BLaER1 (cell line): ENCODE data around the gene REX1BD.

Source experiments
- H3K27ac ChIP-seq: shearing (Covaris generic); formaldehyde crosslinking; 2 replicates; pipeline ENCODE4 v1.8.1; 2022
- H3K27me3 ChIP-seq: shearing (Covaris generic); formaldehyde crosslinking; 2 replicates; pipeline ENCODE4 v1.8.1; 2022
- H3K36me3 ChIP-seq: shearing (Covaris generic); formaldehyde crosslinking; 2 replicates; pipeline ENCODE4 v1.8.1; 2022
- H3K4me1 ChIP-seq: shearing (Covaris generic); formaldehyde crosslinking; 2 replicates; pipeline ENCODE4 v1.8.1; 2022
- H3K4me2 ChIP-seq: shearing (Covaris generic); formaldehyde crosslinking; 2 replicates; pipeline ENCODE4 v1.8.1; 2022
- H3K4me3 ChIP-seq: shearing (Covaris generic); formaldehyde crosslinking; 2 replicates; pipeline ENCODE4 v1.8.1; 2022
- H3K9ac ChIP-seq: shearing (Covaris generic); formaldehyde crosslinking; 2 replicates; pipeline ENCODE4 v1.8.1; 2022
- H3K9me3 ChIP-seq: shearing (Covaris generic); formaldehyde crosslinking; 2 replicates; pipeline ENCODE4 v1.8.1; 2022
- H4K20me1 ChIP-seq: shearing (Covaris generic); formaldehyde crosslinking; 2 replicates; pipeline ENCODE4 v1.8.1; 2022
- Cebpa-rat ChIP-seq: shearing (Covaris generic); IDR thresholded peaks from 2 replicates; pipeline ENCODE4 v1.8.1; 2022

Gene REX1BD

DNA sequence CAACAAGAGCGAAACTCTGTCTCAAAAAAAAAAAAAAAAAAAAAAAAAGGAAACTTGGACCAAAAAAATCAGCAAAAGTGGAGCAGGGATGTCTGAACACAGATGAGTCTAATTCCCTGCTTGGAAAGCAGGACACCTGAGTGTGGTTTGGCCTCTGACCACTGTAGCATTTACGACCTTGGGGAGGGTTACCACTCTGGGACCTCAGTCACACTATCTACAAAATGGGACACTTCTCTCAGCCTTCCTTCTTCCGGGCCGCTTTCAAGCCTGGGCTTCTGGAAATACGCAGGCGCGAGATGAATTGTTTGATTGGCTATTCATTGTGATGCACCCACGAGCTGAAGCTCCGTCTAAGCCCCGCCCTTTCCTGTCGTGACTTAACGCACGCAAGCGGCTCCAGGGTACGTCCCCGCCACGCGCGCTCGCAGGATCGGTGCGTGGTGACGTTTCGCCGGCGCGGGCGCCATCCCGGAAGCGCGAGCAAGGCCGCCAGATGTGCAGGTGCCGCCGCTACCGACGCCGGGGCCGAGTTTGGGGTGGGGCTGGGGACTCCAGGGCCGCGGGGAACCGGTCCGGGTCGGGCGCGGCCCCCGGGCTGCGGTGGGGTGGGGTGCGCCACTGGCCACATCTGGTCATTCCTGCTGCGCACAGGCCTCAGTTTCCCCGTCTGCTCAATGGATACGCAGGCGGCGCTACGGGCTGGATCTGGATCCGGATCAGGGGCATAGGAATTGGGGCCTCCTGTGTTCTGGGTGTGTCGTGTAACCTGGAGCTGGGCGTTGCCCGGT, 31.0 kb upstream of the REX1BD start, which contains the start of gene KXD1:
KXD1 (plus strand) TSS at position 460 of the 791 bp plus-strand sequence. CDS start 4,187 bp downstream, outside the sequence.
- H3K9me3 ChIP-seq, result no peaks in the 10 kb centered on the region
- H3K9ac ChIP-seq, result peak within 1 kb of the TSS; percentile 91
- H3K4me1 ChIP-seq, result peaks cover 24% of the 10 kb centered on the region
- H3K27me3 ChIP-seq, result no peaks in the 10 kb centered on the region
- H4K20me1 ChIP-seq, result peaks cover 23% of the 10 kb centered on the region
- H3K36me3 ChIP-seq, result peaks cover 24% of the 10 kb centered on the region
- peak within 1 kb of the TSS; percentile 90 for H3K4me2 ChIP-seq
- H3K4me3 ChIP-seq, result peak within 1 kb of the TSS; percentile 96
- peak within 1 kb of the TSS; percentile 93 for H3K27ac ChIP-seq
- TF ChIP-seq Cebpa-rat, result no peak

DNA sequence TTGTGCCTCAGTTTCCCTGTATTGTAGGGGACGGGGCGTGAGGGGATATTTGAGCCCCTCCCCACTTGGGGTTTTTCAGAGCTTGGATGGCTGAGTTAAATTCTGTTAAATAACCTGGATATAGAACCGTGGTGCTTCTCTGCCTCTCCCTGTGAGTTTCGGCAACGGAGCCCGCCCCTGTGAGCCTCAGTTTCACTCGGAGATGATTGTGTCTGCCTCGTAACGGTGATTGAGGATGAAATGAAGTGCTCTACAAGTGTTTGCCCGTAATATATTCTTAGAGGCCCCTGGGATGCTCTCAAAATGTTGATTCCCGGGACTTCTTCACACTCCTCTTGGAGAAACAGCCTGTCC, 30.4 kb upstream of the REX1BD start:
- Histone ChIP-seq H3K27ac (peak overlapping the region; percentile 93), H3K4me1 (peaks cover 24% of the 10 kb centered on the region), H3K4me2 (peak overlapping the region; percentile 90), H3K9me3 (no peaks in the 10 kb centered on the region), H3K4me3 (peak overlapping the region; percentile 96), H3K9ac (peak overlapping the region; percentile 91), H4K20me1 (peaks cover 23% of the 10 kb centered on the region), H3K36me3 (peaks cover 30% of the 10 kb centered on the region), H3K27me3 (no peaks in the 10 kb centered on the region)
- no peak for TF ChIP-seq Cebpa-rat

- peaks cover 34% of the 10 kb centered on the region for H3K36me3 ChIP-seq
- no peaks in the 10 kb centered on the region for H3K9me3 ChIP-seq
- TF ChIP-seq Cebpa-rat, result no peak
- H3K27me3 ChIP-seq, result no peaks in the 10 kb centered on the region
- peak overlapping the region; percentile 93 for H3K27ac ChIP-seq
- peak overlapping the region; percentile 96 for H3K4me3 ChIP-seq
- peaks cover 24% of the 10 kb centered on the region for H3K4me1 ChIP-seq
- H4K20me1 ChIP-seq, result peaks cover 23% of the 10 kb centered on the region
- H3K4me2 ChIP-seq, result peak overlapping the region; percentile 90
- H3K9ac ChIP-seq, result peak overlapping the region; percentile 91
Observed at GRCh38 chr19:18558604-18559003, 30.0 kb upstream of the REX1BD start.

- no peak for TF ChIP-seq Cebpa-rat
- peak overlapping the region; percentile 90 for H3K4me2 ChIP-seq
Observed at GRCh38 chr19:18559685-18560084, 28.9 kb upstream of the REX1BD start.

DNA sequence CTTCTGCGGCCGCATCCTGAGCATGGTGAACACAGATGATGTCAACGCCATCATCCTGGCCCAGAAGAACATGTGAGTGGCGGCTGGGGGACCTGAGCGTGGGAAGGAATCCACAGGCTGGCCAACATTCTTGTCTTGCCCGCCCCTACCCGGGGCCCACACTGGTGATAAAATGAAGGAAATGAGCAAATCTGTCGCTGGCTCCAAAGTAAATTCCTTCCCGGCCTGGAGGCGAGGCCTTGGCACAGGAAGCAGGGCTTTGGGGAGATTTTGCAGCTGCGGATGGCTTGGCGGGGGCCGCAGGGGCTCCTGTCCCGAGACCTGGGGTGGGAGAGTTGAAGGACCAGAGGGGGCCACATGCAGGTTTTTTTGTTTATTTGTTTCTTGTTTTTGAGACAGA, 26.5 kb upstream of the REX1BD start:
- TF ChIP-seq Cebpa-rat, result no peak
- Histone ChIP-seq H4K20me1 (peaks cover 23% of the 10 kb centered on the region), H3K9me3 (no peaks in the 10 kb centered on the region), H3K9ac (no peak overlapping the region), H3K36me3 (peaks cover 69% of the 10 kb centered on the region), H3K4me3 (no peak overlapping the region), H3K27ac (no peak overlapping the region), H3K4me1 (peaks cover 16% of the 10 kb centered on the region), H3K27me3 (no peaks in the 10 kb centered on the region), H3K4me2 (no peak overlapping the region)

More at GRCh38 chr19:18559685-18560084, 28.9 kb upstream of the REX1BD start:
- Histone ChIP-seq H3K9ac (peak overlapping the region; percentile 38; the same call in 1 of the 2 replicates), H3K4me3 (no peak overlapping the region), H3K9me3 (no peaks in the 10 kb centered on the region), H4K20me1 (peaks cover 23% of the 10 kb centered on the region), H3K27ac (no peak overlapping the region), H3K4me1 (peaks cover 24% of the 10 kb centered on the region), H3K27me3 (no peaks in the 10 kb centered on the region), H3K36me3 (peaks cover 45% of the 10 kb centered on the region)

DNA sequence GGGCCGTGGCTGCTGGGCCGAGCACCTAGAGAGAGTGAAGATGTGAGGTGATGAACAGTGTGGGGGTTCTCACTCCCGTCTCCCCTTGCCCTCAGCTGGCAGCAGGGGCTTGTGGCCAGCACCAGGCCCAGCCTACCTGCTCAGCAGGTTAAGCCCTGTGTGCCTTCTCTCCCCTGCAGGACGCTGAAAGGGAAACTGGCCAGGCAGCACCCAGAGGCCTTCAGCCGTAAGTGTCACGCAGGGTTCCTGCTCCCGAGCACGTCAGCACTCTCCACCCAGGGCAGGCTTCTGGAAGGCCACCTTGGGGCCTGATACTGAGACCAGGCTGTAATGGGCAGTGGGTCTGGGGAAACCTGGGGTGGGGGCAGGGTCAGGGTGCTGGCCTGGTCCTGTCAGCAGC, 21.6 kb upstream of the REX1BD start:
- Histone ChIP-seq H3K4me2 (no peak overlapping the region), H3K9ac (no peak overlapping the region), H3K36me3 (peaks cover 82% of the 10 kb centered on the region), H3K27ac (no peak overlapping the region), H3K9me3 (no peaks in the 10 kb centered on the region), H3K27me3 (no peaks in the 10 kb centered on the region), H3K4me3 (no peak overlapping the region), H4K20me1 (peaks cover 5% of the 10 kb centered on the region), H3K4me1 (peaks cover 8% of the 10 kb centered on the region; the same call in 1 of the 2 replicates)
- no peak for TF ChIP-seq Cebpa-rat

DNA sequence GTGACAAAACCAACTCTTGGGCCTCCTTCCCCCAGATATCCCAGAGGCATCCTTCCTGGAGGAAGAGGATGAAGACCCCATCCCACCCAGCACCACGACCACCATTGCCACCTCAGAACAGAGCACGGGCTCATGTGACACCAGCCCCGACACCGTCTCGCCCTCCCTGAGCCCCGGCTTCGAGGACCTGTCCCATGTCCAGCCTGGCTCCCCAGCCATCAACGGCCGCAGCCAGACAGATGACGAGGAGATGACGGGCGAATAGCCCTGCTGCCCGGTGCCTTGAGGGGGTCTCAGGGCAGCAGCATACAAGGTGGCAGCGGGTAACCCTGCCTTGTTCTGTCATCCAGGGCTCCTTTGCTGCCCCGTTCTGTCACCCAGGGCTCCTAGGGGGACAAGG, 20.2 kb upstream of the REX1BD start:
- H4K20me1 ChIP-seq, result peaks cover 16% of the 10 kb centered on the region
- TF ChIP-seq Cebpa-rat, result no peak
- no peaks in the 10 kb centered on the region for H3K9me3 ChIP-seq
- H3K4me3 ChIP-seq, result no peak overlapping the region
- H3K36me3 ChIP-seq, result peaks cover 75% of the 10 kb centered on the region
- no peak overlapping the region for H3K27ac ChIP-seq
- H3K27me3 ChIP-seq, result no peaks in the 10 kb centered on the region
- no peak overlapping the region for H3K4me2 ChIP-seq
- H3K4me1 ChIP-seq, result peaks cover 18% of the 10 kb centered on the region
- no peak overlapping the region for H3K9ac ChIP-seq

DNA sequence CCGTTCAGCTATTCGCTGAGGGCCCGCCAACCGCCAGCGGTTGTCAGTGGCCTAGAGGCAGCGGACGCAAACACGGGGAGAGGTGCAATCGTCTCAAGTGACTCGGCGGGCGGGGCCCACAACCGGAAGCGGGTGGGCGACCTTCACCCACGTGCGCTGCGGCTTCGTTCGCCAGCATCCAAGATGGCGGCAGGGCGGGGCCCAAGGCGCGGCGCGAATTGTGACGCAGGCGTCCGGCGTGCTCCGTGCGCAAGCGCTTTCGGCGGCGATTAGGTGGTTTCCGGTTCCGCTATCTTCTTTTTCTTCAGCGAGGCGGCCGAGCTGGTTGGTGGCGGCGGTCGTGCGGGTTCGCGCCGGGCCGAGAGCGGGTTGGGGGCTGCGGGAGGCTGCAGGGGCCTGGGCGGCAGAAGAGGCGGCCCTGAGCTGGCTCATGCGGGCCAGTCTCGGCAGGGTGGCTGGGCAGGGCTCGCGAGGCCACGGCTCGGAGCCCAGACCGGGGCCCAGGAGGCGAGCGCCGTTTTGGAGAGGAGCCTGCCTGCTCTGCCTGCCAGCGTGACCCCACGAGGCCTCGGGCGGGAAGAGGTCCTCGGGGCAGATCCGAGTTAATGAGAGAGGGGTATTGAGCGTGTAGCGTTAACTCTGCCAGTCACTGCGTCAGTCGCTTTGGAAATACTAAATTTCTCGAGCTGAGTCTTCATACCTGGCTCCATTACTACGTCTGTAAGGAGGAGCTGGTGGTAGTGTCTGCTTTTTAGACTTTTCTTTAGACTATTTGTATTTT, 16.8 kb upstream of the REX1BD start, which contains the start of gene UBA52:
UBA52 (plus strand) TSS at position 294 of the 781 bp plus-strand sequence. CDS start 1,444 bp downstream, outside the sequence.
- Histone ChIP-seq H3K36me3 (peaks cover 75% of the 10 kb centered on the region), H3K4me1 (peaks cover 23% of the 10 kb centered on the region), H3K9me3 (no peaks in the 10 kb centered on the region), H4K20me1 (peaks cover 49% of the 10 kb centered on the region), H3K4me3 (peak within 1 kb of the TSS; percentile 94), H3K27me3 (no peaks in the 10 kb centered on the region), H3K27ac (peak within 1 kb of the TSS; percentile 98), H3K9ac (peak within 1 kb of the TSS; percentile 98), H3K4me2 (peak within 1 kb of the TSS; percentile 93)
- no peak for TF ChIP-seq Cebpa-rat

DNA sequence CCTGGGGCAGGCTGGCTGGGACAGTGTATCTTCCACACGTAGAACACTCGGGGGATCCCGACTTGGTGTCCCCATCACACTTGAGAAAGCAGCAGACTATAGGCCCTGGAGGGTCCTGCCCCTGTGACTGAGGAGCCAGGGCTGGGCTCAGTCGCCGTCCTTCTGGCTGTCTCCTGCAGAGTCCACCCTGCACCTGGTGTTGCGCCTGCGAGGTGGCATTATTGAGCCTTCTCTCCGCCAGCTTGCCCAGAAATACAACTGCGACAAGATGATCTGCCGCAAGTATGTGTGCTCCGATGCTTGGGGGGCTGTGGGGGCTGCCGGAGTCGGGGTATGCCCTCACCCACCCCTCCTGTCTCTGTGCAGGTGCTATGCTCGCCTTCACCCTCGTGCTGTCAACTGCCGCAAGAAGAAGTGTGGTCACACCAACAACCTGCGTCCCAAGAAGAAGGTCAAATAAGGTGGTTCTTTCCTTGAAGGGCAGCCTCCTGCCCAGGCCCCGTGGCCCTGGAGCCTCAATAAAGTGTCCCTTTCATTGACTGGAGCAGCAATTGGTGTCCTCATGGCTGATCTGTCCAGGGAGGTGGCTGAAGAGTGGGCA, 13.8 kb upstream of the REX1BD start:
- H3K4me1 ChIP-seq, result peaks cover 23% of the 10 kb centered on the region
- no peak overlapping the region for H3K9ac ChIP-seq
- no peak overlapping the region for H3K4me3 ChIP-seq
- TF ChIP-seq Cebpa-rat, result no peak
- no peak overlapping the region for H3K4me2 ChIP-seq
- H4K20me1 ChIP-seq, result peaks cover 53% of the 10 kb centered on the region
- H3K36me3 ChIP-seq, result peaks cover 66% of the 10 kb centered on the region
- H3K27ac ChIP-seq, result no peak overlapping the region
- no peaks in the 10 kb centered on the region for H3K27me3 ChIP-seq
- no peaks in the 10 kb centered on the region for H3K9me3 ChIP-seq

- Histone ChIP-seq H3K4me2 (no peak overlapping the region), H3K9ac (no peak overlapping the region), H4K20me1 (peaks cover 53% of the 10 kb centered on the region), H3K36me3 (peaks cover 63% of the 10 kb centered on the region), H3K4me1 (peaks cover 15% of the 10 kb centered on the region), H3K9me3 (no peaks in the 10 kb centered on the region), H3K4me3 (no peak overlapping the region), H3K27me3 (no peaks in the 10 kb centered on the region), H3K27ac (no peak overlapping the region)
- TF ChIP-seq Cebpa-rat, result no peak
Observed at GRCh38 chr19:18576383-18576782, 12.2 kb upstream of the REX1BD start.
